HG03108 (cell line): Measurements from ENCODE around the gene ALG1.
"Not testable (repeated sequence)": the region's sequence is repeated elsewhere in the genome, so short reads cannot be mapped to it uniquely, and the experiment has no call there.

Experiments
- ATAC-seq: cut with Tn5 transposase; IDR thresholded peaks from one replicate; pipeline ENCODE4 v1.9.1; 2021; ENCODE audit warnings: moderate library complexity; ENCODE audit not compliant: unreplicated experiment

The ALG1 gene

GRCh38 chr16:5097061-5097469, 25.4 kb downstream of the ALG1 start:
- not testable (repeated sequence) for ATAC-seq

GRCh38 chr16:5097470-5098220, 26.0 kb downstream of the ALG1 start, which contains the start of gene EEF2KMT:
TSS of gene EEF2KMT (minus strand) at chr16:5097795. CDS start at chr16:5097739, 56 bp downstream.
- peak; percentile 95 for ATAC-seq

- ATAC-seq, result peak; percentile 55
Measured at GRCh38 chr16:5098221-5099159, 26.8 kb downstream of the ALG1 start.

GRCh38 chr16:5099174-5099573, 27.5 kb downstream of the ALG1 start:
- not testable (repeated sequence) for ATAC-seq

GRCh38 chr16:5103296-5104032, 31.8 kb downstream of the ALG1 start:
- not testable (repeated sequence) for ATAC-seq

- ATAC-seq, result not testable (repeated sequence)
Measured at GRCh38 chr16:5105039-5105438, 33.4 kb downstream of the ALG1 start.

GRCh38 chr16:5108505-5109158, 37.0 kb downstream of the ALG1 start:
- ATAC-seq, result no peak

GRCh38 chr16:5110933-5111332, 39.3 kb downstream of the ALG1 start:
- not testable (repeated sequence) for ATAC-seq

- ATAC-seq, result not testable (repeated sequence)
Measured at GRCh38 chr16:5116780-5117295, 45.2 kb downstream of the ALG1 start.

- ATAC-seq, result not testable (repeated sequence)
Measured at GRCh38 chr16:5117300-5118087, 45.9 kb downstream of the ALG1 start.

GRCh38 chr16:5131467-5132004, 59.9 kb downstream of the ALG1 start:
- ATAC-seq, result not testable (repeated sequence)

GRCh38 chr16:5132915-5133600, 61.4 kb downstream of the ALG1 start:
- not testable (repeated sequence) for ATAC-seq

- ATAC-seq, result not testable (repeated sequence)
Measured at GRCh38 chr16:5134739-5135452, 63.3 kb downstream of the ALG1 start.
